Stimulated activated CD8-positive, alpha-beta memory T cell treated with anti-CD3 and anti-CD28 coated beads, Interleukin-12 subunit alpha, Interleukin-12 subunit beta, amount 100 ng/mL, for 4 hours (primary cell): ENCODE results near the gene NPIPB5.
"Not testable (repeated sequence)": the region's sequence is repeated elsewhere in the genome, so short reads cannot be mapped to it uniquely, and the experiment has no call there.

Experiments
- DNase-seq: peaks from one replicate; pipeline ENCODE4 v3.0.0-alpha.2; 2020; ENCODE audit warnings: low read depth

The NPIPB5 gene

GRCh38 chr16:22510591-22510990 is at the start of gene NPIPB5:
NPIPB5 (plus strand) TSS chr16:22510891; CDS start chr16:22513802, 2,911 bp downstream.
- DNase-seq = not testable (repeated sequence)

- not testable (repeated sequence) for DNase-seq
These were observed 41.8 kb upstream of the NPIPB5 start for GRCh38 chr16:22468846-22469245.

- not testable (repeated sequence) for DNase-seq
These were observed 27.3 kb downstream of the NPIPB5 start for GRCh38 chr16:22537996-22538395.

- DNase-seq = not testable (repeated sequence)
These were observed 34.1 kb downstream of the NPIPB5 start for GRCh38 chr16:22544809-22545208.

GRCh38 chr16:22546630-22547029 is 35.9 kb downstream of the NPIPB5 start:
- not testable (repeated sequence) for DNase-seq

- not testable (repeated sequence) for DNase-seq
These were observed 36.6 kb downstream of the NPIPB5 start for GRCh38 chr16:22547170-22547765.

- not testable (repeated sequence) for DNase-seq
These were observed 39.2 kb downstream of the NPIPB5 start for GRCh38 chr16:22549853-22550252.

- not testable (repeated sequence) for DNase-seq
These were observed 40.5 kb downstream of the NPIPB5 start for GRCh38 chr16:22551143-22551542.

GRCh38 chr16:22551651-22552050 is 41.0 kb downstream of the NPIPB5 start:
- DNase-seq = not testable (repeated sequence)

- not testable (repeated sequence) for DNase-seq
These were observed 46.1 kb downstream of the NPIPB5 start for GRCh38 chr16:22556759-22557158.
